Measurements from ENCODE around the gene STYK1. TPM values are rescaled to one million over a fixed set of nuclear protein-coding genes. Genes with fewer than 3 reads are reported as not detected.

STYK1 gene
- total RNA-seq, 1 donor from 2014 or later: 0.15 TPM

DNA sequence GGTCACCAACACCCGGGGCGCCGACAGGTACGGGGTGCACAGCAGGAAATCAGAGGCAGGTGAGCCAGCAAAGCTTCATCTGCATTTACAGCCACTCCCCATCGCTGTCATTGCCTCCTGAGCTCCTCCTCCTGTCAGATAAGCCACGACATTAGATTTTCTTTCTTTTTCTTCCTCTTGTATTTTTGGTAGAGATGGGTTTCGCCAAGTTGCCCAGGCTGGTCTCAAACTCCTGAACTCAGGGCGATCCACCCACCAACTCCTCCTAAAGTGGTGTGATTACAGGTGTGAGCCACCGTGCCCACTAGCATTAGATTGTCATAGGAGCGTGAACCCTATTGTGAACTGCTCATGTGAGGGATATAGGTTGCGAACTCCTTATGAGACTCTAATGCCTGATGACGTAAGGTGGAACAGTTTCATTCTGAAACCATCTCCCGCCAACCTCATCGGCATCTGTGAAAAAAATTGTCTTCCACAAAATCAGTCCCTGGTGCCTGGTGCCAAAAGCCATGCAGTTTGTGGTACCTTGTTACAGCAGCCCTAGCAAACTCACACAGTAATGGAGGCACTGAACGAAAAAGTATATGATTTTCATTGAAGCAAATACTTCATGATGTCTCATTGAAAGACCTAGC, 1.5 kb downstream of the STYK1 start:
- no peaks in the 10 kb centered on the region for H3F3A ChIP-seq (ENCODE audit: low read depth)
- H3K4me2 ChIP-seq: no peak overlapping the region
- Mint-ChIP-seq H3K27ac (no peak overlapping the region), H3K4me1 (no peaks in the 10 kb centered on the region), H3K27me3 (ENCODE audit: insufficient read depth, low read depth) (peaks cover 8% of the 10 kb centered on the region), H3K4me3 (no peak overlapping the region), H3K9me3 (no peaks in the 10 kb centered on the region), H3K36me3 (no peaks in the 10 kb centered on the region)
- no peak overlapping the region for H2AFZ ChIP-seq (replicated peaks)
- no peaks in the 10 kb centered on the region for H3K4me1 ChIP-seq
- H3K36me3 ChIP-seq: no peaks in the 10 kb centered on the region
- peaks cover 19% of the 10 kb centered on the region for H3K27me3 ChIP-seq
- H3K4me3 ChIP-seq: no peak overlapping the region
- no peak overlapping the region for H3K27ac ChIP-seq
- H3K79me2 ChIP-seq (ENCODE audit: low read depth): no peaks in the 10 kb centered on the region
- no peak for DNase-seq (ENCODE audit: low spot score)
- TF ChIP-seq, protein P1, sequence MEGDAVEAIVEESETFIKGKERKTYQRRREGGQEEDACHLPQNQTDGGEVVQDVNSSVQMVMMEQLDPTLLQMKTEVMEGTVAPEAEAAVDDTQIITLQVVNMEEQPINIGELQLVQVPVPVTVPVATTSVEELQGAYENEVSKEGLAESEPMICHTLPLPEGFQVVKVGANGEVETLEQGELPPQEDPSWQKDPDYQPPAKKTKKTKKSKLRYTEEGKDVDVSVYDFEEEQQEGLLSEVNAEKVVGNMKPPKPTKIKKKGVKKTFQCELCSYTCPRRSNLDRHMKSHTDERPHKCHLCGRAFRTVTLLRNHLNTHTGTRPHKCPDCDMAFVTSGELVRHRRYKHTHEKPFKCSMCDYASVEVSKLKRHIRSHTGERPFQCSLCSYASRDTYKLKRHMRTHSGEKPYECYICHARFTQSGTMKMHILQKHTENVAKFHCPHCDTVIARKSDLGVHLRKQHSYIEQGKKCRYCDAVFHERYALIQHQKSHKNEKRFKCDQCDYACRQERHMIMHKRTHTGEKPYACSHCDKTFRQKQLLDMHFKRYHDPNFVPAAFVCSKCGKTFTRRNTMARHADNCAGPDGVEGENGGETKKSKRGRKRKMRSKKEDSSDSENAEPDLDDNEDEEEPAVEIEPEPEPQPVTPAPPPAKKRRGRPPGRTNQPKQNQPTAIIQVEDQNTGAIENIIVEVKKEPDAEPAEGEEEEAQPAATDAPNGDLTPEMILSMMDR (IDR thresholded peaks at IDR 0.05): no peak
- no peak for TF ChIP-seq EZH2phosphoT487 (IDR thresholded peaks at IDR 0.05)
- TF ChIP-seq EZH2 (IDR thresholded peaks at IDR 0.05): no peak
- no peak overlapping the region for H3K9ac ChIP-seq
- H4K20me1 ChIP-seq (ENCODE audit: low read depth): no peaks in the 10 kb centered on the region
- H3K9me3 ChIP-seq (ENCODE audit: low read depth): no peaks in the 10 kb centered on the region

DNA sequence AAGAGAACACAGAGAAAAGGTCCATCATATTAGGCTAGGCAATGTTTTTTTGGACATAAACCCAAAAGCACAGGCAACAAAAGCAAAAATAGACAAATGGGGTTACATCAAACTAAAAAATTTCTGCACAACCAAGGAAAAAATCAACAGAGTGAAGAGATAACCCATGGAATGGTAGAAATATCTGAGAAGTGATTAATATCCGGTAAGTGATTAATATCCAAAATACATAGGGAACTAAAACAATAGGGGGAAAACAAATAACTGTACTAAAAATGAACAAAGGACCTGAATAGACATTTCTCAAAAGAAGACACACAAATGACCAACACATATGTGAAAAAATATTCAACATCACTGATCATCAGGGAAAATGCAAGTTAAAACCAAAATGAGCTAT, 4.3 kb downstream of the STYK1 start:
- Mint-ChIP-seq H3K36me3 (no peaks in the 10 kb centered on the region), H3K4me3 (no peak overlapping the region), H3K4me1 (no peaks in the 10 kb centered on the region), H3K27ac (no peak overlapping the region), H3K27me3 (ENCODE audit: insufficient read depth, low read depth) (peaks cover 10% of the 10 kb centered on the region), H3K9me3 (no peaks in the 10 kb centered on the region)
- no peak overlapping the region for H3K4me2 ChIP-seq
- H3K79me2 ChIP-seq (ENCODE audit: low read depth): no peaks in the 10 kb centered on the region
- no peaks in the 10 kb centered on the region for H3K36me3 ChIP-seq
- no peaks in the 10 kb centered on the region for H3F3A ChIP-seq (ENCODE audit: low read depth)
- H3K9ac ChIP-seq: no peak overlapping the region
- H2AFZ ChIP-seq (replicated peaks): no peak overlapping the region
- H3K27ac ChIP-seq: no peak overlapping the region
- H4K20me1 ChIP-seq (ENCODE audit: low read depth): no peaks in the 10 kb centered on the region
- DNase-seq (ENCODE audit: low spot score): no peak
- no peak for TF ChIP-seq EZH2 (IDR thresholded peaks at IDR 0.05)
- TF ChIP-seq EZH2phosphoT487 (IDR thresholded peaks at IDR 0.05): no peak
- TF ChIP-seq, protein P1 (IDR thresholded peaks at IDR 0.05): no peak
- no peak overlapping the region for H3K4me3 ChIP-seq
- no peaks in the 10 kb centered on the region for H3K9me3 ChIP-seq (ENCODE audit: low read depth)
- H3K4me1 ChIP-seq: no peaks in the 10 kb centered on the region
- H3K27me3 ChIP-seq: peaks cover 19% of the 10 kb centered on the region

DNA sequence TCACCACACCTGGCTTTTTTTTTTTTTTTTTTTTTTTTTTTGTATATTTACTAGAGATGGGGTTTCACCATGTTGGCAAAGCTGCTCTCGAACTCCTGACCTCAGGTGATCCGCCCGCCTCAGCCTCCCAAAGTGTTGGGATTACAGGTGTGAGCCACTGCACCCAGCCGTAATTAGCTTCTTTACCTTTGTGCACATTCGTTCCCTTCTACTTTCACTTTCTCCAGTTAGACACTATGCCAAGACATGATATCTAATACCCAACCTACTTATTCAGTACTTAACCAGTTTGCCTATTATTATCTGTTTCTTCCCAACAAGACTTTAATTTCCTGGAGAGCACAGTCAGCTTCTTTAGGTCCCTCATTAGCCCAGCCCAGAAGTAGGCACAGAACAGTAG, 5.3 kb downstream of the STYK1 start:
- Histone ChIP-seq H2AFZ (replicated peaks) (no peak overlapping the region), H3K4me3 (no peak overlapping the region), H3F3A (ENCODE audit: low read depth) (no peaks in the 10 kb centered on the region), H4K20me1 (ENCODE audit: low read depth) (no peaks in the 10 kb centered on the region), H3K9ac (no peak overlapping the region), H3K36me3 (no peaks in the 10 kb centered on the region), H3K27ac (no peak overlapping the region), H3K27me3 (peaks cover 14% of the 10 kb centered on the region), H3K4me1 (no peaks in the 10 kb centered on the region), H3K9me3 (ENCODE audit: low read depth) (no peaks in the 10 kb centered on the region), H3K4me2 (no peak overlapping the region), H3K79me2 (ENCODE audit: low read depth) (no peaks in the 10 kb centered on the region)
- TF ChIP-seq, protein P1 (IDR thresholded peaks at IDR 0.05): no peak
- TF ChIP-seq EZH2 (IDR thresholded peaks at IDR 0.05) (no peak), EZH2phosphoT487 (IDR thresholded peaks at IDR 0.05) (no peak)
- Mint-ChIP-seq H3K36me3 (no peaks in the 10 kb centered on the region), H3K27me3 (ENCODE audit: insufficient read depth, low read depth) (peaks cover 6% of the 10 kb centered on the region), H3K4me3 (no peak overlapping the region), H3K9me3 (no peaks in the 10 kb centered on the region), H3K27ac (no peak overlapping the region), H3K4me1 (no peaks in the 10 kb centered on the region)
- DNase-seq (ENCODE audit: low spot score): no peak
